Right ventricle myocardium inferior (tissue), 1 donor: ENCODE data around the gene CHMP1B. TPM values are rescaled to one million over a fixed set of nuclear protein-coding genes. Genes with fewer than 3 reads are reported as not detected.

Experiments used
- ATAC-seq: fragments of 200-7000 bp; cut with Tn5 transposase; one replicate; pipeline ENCODE4 v1.9.1; 2020; ENCODE audit warnings: mild to moderate bottlenecking, moderate library complexity
- DNase-seq: peaks from one replicate; pipeline ENCODE4 v3.0.0; 2021; ENCODE audit errors: missing footprints
- intact Hi-C: fragments of 100-400 bp; cut with DNase I; formaldehyde crosslinking; loops from one replicate; pipeline ENCODE4 v1.11.0; 2022
- long read RNA-seq: library from polyadenylated mRNA; unstranded; transcript quantifications from one replicate; pipeline ENCODE4 v2.0.0, GENCODE V29; 2021
- total RNA-seq: library from RNA; stranded (reverse); fragmentation: NEBNext Ultra II Directional; extraction: Animal tissue kit (Norgen Biotek cat#: 25700); gene quantifications from one replicate; pipeline ENCODE4 v1.2.1, GENCODE V29; 2021
- donor health status: DM: no; HTN: yes; CAD: no; lungs with severe emphysema.

CHMP1B gene
- total RNA-seq = 28.6 TPM
- long read RNA-seq, transcript CHMP1B-201 (1 exons, 3,054 nt) = major isoform, 13 of 13 reads
- long read RNA-seq, partial matches to known transcripts = 0 of 13 reads
- long read RNA-seq, other reads (novel, unspliced or antisense) = 0 of 13 reads

- intact Hi-C loops = loop anchor here (2.0 to 5.0 kb wide), 4 partner anchors 44 to 131 kb away; partner anchors contain the start of genes IMPA2 and MPPE1
- ATAC-seq (peak; percentile 98), DNase-seq (peak; percentile 100)
Observed at GRCh38 chr18:11851146-11851805, at the start of gene CHMP1B. Gene CHMP1B, plus strand, starts transcription at chr18:11851413. Its CDS starts 99 bp downstream, at chr18:11851512.

- no peak for ATAC-seq
- intact Hi-C loops = loop anchor here (10.0 kb wide), 1 partner anchor 47 kb away; no protein-coding TSS in a partner anchor
- DNase-seq = no peak
Observed at GRCh38 chr18:11801573-11801972, 49.6 kb upstream of the CHMP1B start.

- DNase-seq (no peak), ATAC-seq (no peak)
- intact Hi-C loops = loop anchor here (10.0 kb wide), 1 partner anchor 47 kb away; no protein-coding TSS in a partner anchor
Observed at GRCh38 chr18:11802158-11802557, 49.1 kb upstream of the CHMP1B start.

- ATAC-seq (no peak), DNase-seq (no peak)
- intact Hi-C loops = loop anchor here (10.0 kb wide), 1 partner anchor 48 kb away; no protein-coding TSS in a partner anchor
Observed at GRCh38 chr18:11802586-11802985, 48.6 kb upstream of the CHMP1B start.

GRCh38 chr18:11807233-11807632, 44.0 kb upstream of the CHMP1B start:
- ATAC-seq (no peak), DNase-seq (no peak)
- intact Hi-C loops = loop anchor here (5.0 to 10.0 kb wide), 2 partner anchors 45 to 52 kb away; partner anchors contain the start of gene CHMP1B

GRCh38 chr18:11808001-11808855, 43.0 kb upstream of the CHMP1B start:
- DNase-seq (no peak), ATAC-seq (no peak)
- intact Hi-C loops = loop anchor here (5.0 to 10.0 kb wide), 2 partner anchors 44 to 53 kb away; partner anchors contain the start of gene CHMP1B

GRCh38 chr18:11809895-11810294, 41.3 kb upstream of the CHMP1B start:
- DNase-seq (no peak), ATAC-seq (no peak)
- intact Hi-C loops = loop anchor here (5.0 to 10.0 kb wide), 2 partner anchors 42 to 55 kb away; partner anchors contain the start of gene CHMP1B

GRCh38 chr18:11810379-11810778, 40.8 kb upstream of the CHMP1B start:
- intact Hi-C loops = no loop called here
- no peak for ATAC-seq

GRCh38 chr18:11811009-11811408, 40.2 kb upstream of the CHMP1B start:
- intact Hi-C loops = no loop called here
- no peak for DNase-seq

More at GRCh38 chr18:11810379-11810778, 40.8 kb upstream of the CHMP1B start:
- DNase-seq = no peak

GRCh38 chr18:11817229-11817628, 34.0 kb upstream of the CHMP1B start:
- ATAC-seq (no peak), DNase-seq (no peak)
- intact Hi-C loops = no loop called here

More at GRCh38 chr18:11811009-11811408, 40.2 kb upstream of the CHMP1B start:
- ATAC-seq = no peak

GRCh38 chr18:11818486-11819203, 32.6 kb upstream of the CHMP1B start:
- ATAC-seq = no peak
- no peak for DNase-seq
- intact Hi-C loops = no loop called here

- intact Hi-C loops = no loop called here
- DNase-seq = no peak
- no peak for ATAC-seq
Observed at GRCh38 chr18:11819938-11820337, 31.3 kb upstream of the CHMP1B start.

- intact Hi-C loops = no loop called here
- no peak for ATAC-seq
Observed at GRCh38 chr18:11820697-11821096, 30.5 kb upstream of the CHMP1B start.

GRCh38 chr18:11821208-11821607, 30.0 kb upstream of the CHMP1B start:
- no peak for ATAC-seq
- intact Hi-C loops = no loop called here
- no peak for DNase-seq

More at GRCh38 chr18:11820697-11821096, 30.5 kb upstream of the CHMP1B start:
- no peak for DNase-seq

GRCh38 chr18:11821643-11822237, 29.5 kb upstream of the CHMP1B start:
- intact Hi-C loops = no loop called here
- ATAC-seq (no peak), DNase-seq (no peak)

- intact Hi-C loops = no loop called here
- DNase-seq = no peak
- ATAC-seq = no peak
Observed at GRCh38 chr18:11823545-11823944, 27.7 kb upstream of the CHMP1B start.

GRCh38 chr18:11826836-11827235, 24.4 kb upstream of the CHMP1B start:
- ATAC-seq (no peak), DNase-seq (no peak)
- intact Hi-C loops = no loop called here

GRCh38 chr18:11828786-11829432, 22.3 kb upstream of the CHMP1B start:
- DNase-seq = no peak
- intact Hi-C loops = no loop called here
- ATAC-seq = no peak
